Neural cell (in vitro differentiated cells): ENCODE data around the gene LHFPL2. TPM values are rescaled to one million over a fixed set of nuclear protein-coding genes. Genes with fewer than 3 reads are reported as not detected.

Experiments
- H2AFZ ChIP-seq: fragments of 200-600, 300-800 bp; sonication (generic), shearing (Covaris generic); 2 replicates; pipeline ENCODE4 v1.6.0; 2014; ENCODE audit warnings: low read depth, mild to moderate bottlenecking, antibody characterized with exemption, low read length, moderate library complexity
- H3F3A ChIP-seq: fragments of 200-600 bp; shearing (Covaris generic); 2 replicates; pipeline ENCODE4 v1.6.1; 2016; ENCODE audit warnings: mild to moderate bottlenecking, moderate library complexity, mixed read lengths, antibody characterized with exemption, low read length; ENCODE audit not compliant: insufficient read depth, poor library complexity, severe bottlenecking
- H3K27ac ChIP-seq: fragments of 200-600, 300-800 bp; sonication (generic), shearing (Covaris generic); 2 replicates; pipeline ENCODE4 v1.5.1; 2014; ENCODE audit warnings: mild to moderate bottlenecking, low read length, moderate library complexity
- H3K27me3 ChIP-seq: fragments of 300-800, 200-600 bp; sonication (generic), shearing (Covaris generic); 2 replicates; pipeline ENCODE4 v1.6.0; 2014; ENCODE audit warnings: mild to moderate bottlenecking, low read depth, low read length, moderate library complexity; ENCODE audit not compliant: insufficient read depth
- H3K36me3 ChIP-seq: fragments of 300-800, 200-600 bp; sonication (generic), shearing (Covaris generic); 2 replicates; pipeline ENCODE4 v1.5.1; 2014; ENCODE audit warnings: mild to moderate bottlenecking, antibody characterized with exemption, low read length, moderate library complexity; ENCODE audit not compliant: insufficient read depth
- H3K4me2 ChIP-seq: fragments of 300-800, 200-600 bp; sonication (generic), shearing (Covaris generic); 2 replicates; pipeline ENCODE4 v1.6.0; 2014; ENCODE audit warnings: mild to moderate bottlenecking, low read length
- H3K4me3 ChIP-seq: fragments of 300-800, 200-600 bp; sonication (generic), shearing (Covaris generic); 2 replicates; pipeline ENCODE4 v1.5.1; 2014; ENCODE audit warnings: mild to moderate bottlenecking, low read length, moderate library complexity
- H3K79me2 ChIP-seq: fragments of 200-600 bp; shearing (Covaris generic); replicated peaks from 2 replicates; pipeline ENCODE4 v1.6.0; 2014; ENCODE audit warnings: mild to moderate bottlenecking, low read length, moderate library complexity; ENCODE audit not compliant: insufficient read depth
- H3K9ac ChIP-seq: fragments of 300-800, 200-600 bp; sonication (generic), shearing (Covaris generic); 2 replicates; pipeline ENCODE4 v1.6.1; 2016; ENCODE audit warnings: mild to moderate bottlenecking, low read length, mixed read lengths
- H3K9me2 ChIP-seq: fragments of 200-600 bp; shearing (Covaris generic); 2 replicates; pipeline ENCODE4 v1.6.1; 2016; ENCODE audit warnings: mild to moderate bottlenecking, low read length, mixed read lengths; ENCODE audit not compliant: insufficient read depth
- H3K9me3 ChIP-seq: fragments of 200-600, 300-800 bp; sonication (generic), shearing (Covaris generic); 2 replicates; pipeline ENCODE4 v1.6.1; 2016; ENCODE audit warnings: mild to moderate bottlenecking, mixed run types, low read length, moderate library complexity, mixed read lengths
- H4K20me1 ChIP-seq: fragments of 200-600 bp; shearing (Covaris generic); 2 replicates; pipeline ENCODE4 v1.6.1; 2016; ENCODE audit warnings: mild to moderate bottlenecking, mixed run types; ENCODE audit not compliant: insufficient read depth
- CTCF ChIP-seq: fragments of 450-650 bp; IDR thresholded peaks from 2 replicates; pipeline ENCODE4 v1.5.1; 2014; ENCODE audit warnings: antibody characterized with exemption, mild to moderate bottlenecking, moderate library complexity; ENCODE audit not compliant: poor library complexity, severe bottlenecking
- EP300 ChIP-seq: fragments of 450-650 bp; conservative IDR thresholded peaks from 2 replicates; pipeline ENCODE4 v1.6.1; 2014; ENCODE audit warnings: antibody characterized with exemption, mild to moderate bottlenecking, moderate library complexity; ENCODE audit not compliant: poor library complexity, severe bottlenecking
- EZH2 ChIP-seq: fragments of 200-600, 300-800 bp; shearing (Covaris generic), sonication (generic); IDR thresholded peaks from 2 replicates; pipeline ENCODE4 v1.6.1; 2014; ENCODE audit warnings: antibody characterized with exemption, low read length, borderline replicate concordance, mild to moderate bottlenecking; ENCODE audit not compliant: insufficient read depth, poor library complexity, severe bottlenecking
- MXI1 ChIP-seq: fragments of 450-650 bp; conservative IDR thresholded peaks from 2 replicates; pipeline ENCODE4 v1.6.1; 2014; ENCODE audit warnings: antibody characterized with exemption, mild to moderate bottlenecking; ENCODE audit not compliant: poor library complexity, severe bottlenecking
- POLR2AphosphoS5 ChIP-seq: IDR thresholded peaks from 2 replicates; pipeline ENCODE4 v1.6.1; 2012
- RAD21 ChIP-seq: fragments of 450-650 bp; conservative IDR thresholded peaks from 2 replicates; pipeline ENCODE4 v1.6.1; 2014; ENCODE audit warnings: antibody characterized with exemption, mild to moderate bottlenecking, moderate library complexity
- REST ChIP-seq: IDR thresholded peaks from 2 replicates; pipeline ENCODE4 v1.6.1; 2012; ENCODE audit warnings: borderline replicate concordance
- SMC3 ChIP-seq: fragments of 450-650 bp; conservative IDR thresholded peaks from 2 replicates; pipeline ENCODE4 v1.6.1; 2014; ENCODE audit warnings: antibody characterized with exemption, mild to moderate bottlenecking, moderate library complexity; ENCODE audit not compliant: poor library complexity
- TAF1 ChIP-seq: IDR thresholded peaks from 2 replicates; pipeline ENCODE4 v1.6.1; 2012; ENCODE audit warnings: low read depth
- polyA plus RNA-seq: library from polyadenylated mRNA; depleted of rRNA; stranded (reverse); fragments of >200 nt; gene quantifications from 2 replicates; pipeline ENCODE4 v1.2.3, GENCODE V29; 2014

LHFPL2 gene
- polyA plus RNA-seq, 1 donor from 2014 or later = 1.6 TPM

DNA sequence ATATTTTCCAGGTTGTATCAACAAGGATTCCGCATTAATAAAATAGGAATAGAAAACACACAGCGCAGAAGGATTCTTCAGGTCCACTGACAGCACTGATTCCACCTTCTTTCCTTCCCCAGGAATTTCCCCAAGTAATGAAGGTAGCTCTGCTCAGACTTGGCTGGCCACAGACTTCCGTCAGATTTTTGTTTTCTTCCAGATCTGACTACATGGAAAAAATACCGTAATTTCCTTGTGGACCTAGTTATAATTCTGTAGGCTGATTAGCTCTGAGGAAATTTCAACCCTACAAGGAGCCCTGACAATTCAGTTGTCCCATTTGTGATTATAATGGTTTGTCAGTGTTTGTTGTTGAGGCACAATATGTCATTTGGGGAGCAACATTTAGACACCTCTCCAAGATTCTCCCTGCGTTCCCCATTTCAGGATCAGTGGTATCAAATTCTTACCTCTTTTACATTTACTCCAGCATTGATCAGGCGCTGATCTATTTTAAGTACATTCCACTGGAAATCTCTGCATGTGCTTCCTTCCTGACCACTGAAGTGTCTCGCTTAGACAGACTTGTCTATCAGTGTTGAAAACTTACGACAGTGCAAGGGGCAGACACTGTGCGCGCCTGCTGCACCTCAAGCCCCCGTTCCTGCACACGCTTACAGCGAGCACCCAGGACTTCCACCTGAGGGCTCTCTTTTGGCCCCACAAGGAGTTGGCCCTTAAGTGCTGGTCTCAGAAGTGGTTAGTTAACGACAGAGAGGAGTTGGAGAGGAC, 94.8 kb downstream of the LHFPL2 start:
- no peak overlapping the region for H2AFZ ChIP-seq
- H3K4me2 ChIP-seq = no peak overlapping the region
- no peak overlapping the region for H3K4me3 ChIP-seq
- H3K79me2 ChIP-seq = no peaks in the 10 kb centered on the region
- no peak overlapping the region for H3K27ac ChIP-seq
- no peaks in the 10 kb centered on the region for H3F3A ChIP-seq
- H3K36me3 ChIP-seq = no peaks in the 10 kb centered on the region
- no peaks in the 10 kb centered on the region for H3K9me2 ChIP-seq
- TF ChIP-seq TAF1 (no peak), CTCF (no peak), MXI1 (no peak), SMC3 (no peak), REST (no peak)
- H4K20me1 ChIP-seq = no peaks in the 10 kb centered on the region
- H3K27me3 ChIP-seq = no peaks in the 10 kb centered on the region
- H3K9ac ChIP-seq = no peak overlapping the region
- no peaks in the 10 kb centered on the region for H3K9me3 ChIP-seq

DNA sequence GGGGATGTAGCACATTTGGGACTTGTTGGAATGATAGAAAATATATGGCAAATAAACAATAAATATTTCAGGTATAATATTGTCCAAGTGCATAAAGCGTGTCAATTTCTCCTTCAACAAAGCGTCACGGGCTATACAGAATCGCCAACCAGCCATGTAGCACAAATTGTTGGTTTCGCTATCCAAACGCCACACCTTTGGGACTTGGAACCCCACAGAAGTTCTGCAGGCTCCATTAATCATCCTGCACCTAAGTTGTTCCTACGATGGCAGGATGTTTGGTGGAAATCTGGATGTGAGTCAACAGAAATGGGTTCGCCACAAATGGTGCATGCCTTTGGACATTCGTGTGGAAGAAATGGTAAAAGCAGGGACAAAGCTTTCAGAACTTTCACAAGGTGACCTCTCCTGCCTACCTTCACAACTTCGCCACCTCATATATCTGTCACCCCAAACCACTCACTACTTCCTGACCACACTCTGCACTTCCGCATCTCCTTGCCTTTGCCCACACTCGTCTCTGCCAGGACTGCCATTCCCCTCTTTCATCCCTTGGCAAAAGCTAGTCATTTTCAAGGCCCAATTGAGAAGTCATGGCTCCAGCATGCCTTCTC, 95.7 kb downstream of the LHFPL2 start:
- H3K4me2 ChIP-seq = no peak overlapping the region
- H3K9me3 ChIP-seq = no peaks in the 10 kb centered on the region
- no peaks in the 10 kb centered on the region for H3F3A ChIP-seq
- no peak overlapping the region for H3K4me3 ChIP-seq
- H3K27me3 ChIP-seq = no peaks in the 10 kb centered on the region
- no peak for TF ChIP-seq POLR2AphosphoS5
- no peak for TF ChIP-seq SMC3
- TF ChIP-seq TAF1 = no peak
- no peak for TF ChIP-seq CTCF
- no peak for TF ChIP-seq MXI1
- TF ChIP-seq EZH2 = no peak
- TF ChIP-seq RAD21 = no peak
- TF ChIP-seq REST = no peak
- no peak for TF ChIP-seq EP300
- H3K79me2 ChIP-seq = no peaks in the 10 kb centered on the region
- H3K27ac ChIP-seq = no peak overlapping the region
- no peak overlapping the region for H2AFZ ChIP-seq
- no peaks in the 10 kb centered on the region for H3K9me2 ChIP-seq
- no peaks in the 10 kb centered on the region for H3K36me3 ChIP-seq
- no peaks in the 10 kb centered on the region for H4K20me1 ChIP-seq
- no peak overlapping the region for H3K9ac ChIP-seq
